HCT116 (cell line): Measurements from ENCODE around the gene RALGPS1. TPM values are rescaled to one million over a fixed set of nuclear protein-coding genes. Genes with fewer than 3 reads are reported as not detected.

ENCODE experiments used
- ATAC-seq: fragments of 200-7000 bp; cut with Tn5 transposase; 2 replicates; pipeline ENCODE4 v1.9.1; 2020; ENCODE audit warnings: mild to moderate bottlenecking, moderate library complexity
- BruUV-seq: library from RNA; stranded (reverse); fragments of 400-500 nt; replicated peaks from 2 replicates; lab custom pipeline; 2021; lab: Mats Ljungman, UMichigan
- CTCF ChIA-PET: fragments of 300-600 bp; sonication (Branson Sonifier 250); formaldehyde crosslinking; loops from one replicate; lab custom pipeline; 2021; ENCODE audit warnings: antibody characterized with exemption; lab: Charles Lee
- POLR2A ChIA-PET: fragments of 300-600, 350-600 bp; sonication (Branson Sonifier 250); formaldehyde crosslinking; loops from one replicate; lab custom pipeline; 2021; ENCODE audit warnings: antibody characterized with exemption; lab: Charles Lee
- RAD21 ChIA-PET, 2 experiments: fragments of 300-600 bp; sonication (Branson Sonifier 250); formaldehyde crosslinking; loops; one replicate each; lab custom pipeline; 2023; ENCODE audit warnings: low total read pairs in 2 of 2; ENCODE audit not compliant: uncharacterized antibody in 2 of 2, unreplicated experiment in 2 of 2, low non-redundant PET in 1 of 2; lab: Charles Lee
- DNase-seq: peaks from one replicate; pipeline ENCODE4 v3.0.0-alpha.2; 2010; ENCODE audit warnings: low read depth, low spot score
- H2AFZ ChIP-seq: fragments of 200-600 bp; shearing (Covaris generic), sonication (generic); 2 replicates; pipeline ENCODE4 v1.6.1; 2017; ENCODE audit warnings: low read depth, mixed run types, mixed read lengths, antibody characterized with exemption, low read length; ENCODE audit not compliant: poor library complexity, severe bottlenecking
- H3K27ac ChIP-seq: 2 replicates; pipeline ENCODE4 v1.5.1; 2012; ENCODE audit warnings: low read depth, low read length
- H3K27me3 ChIP-seq: fragments of 200-600 bp; sonication (generic); 2 replicates; pipeline ENCODE4 v1.6.1; 2016; ENCODE audit warnings: mixed run types, low read length, mixed read lengths; ENCODE audit not compliant: insufficient read depth
- H3K36me3 ChIP-seq, 2 experiments: fragments of 200-500 bp in 1 of 2; fragments of 200-600 bp in 1 of 2; sonication (Bioruptor generic) in 1 of 2; sonication (generic) in 1 of 2; 2 replicates each; pipeline versions ENCODE4 v1.5.1 to v1.6.1; 2014 to 2016; ENCODE audit warnings: low read length in 2 of 2, inconsistent platforms in 1 of 2, mixed read lengths in 1 of 2, mixed run types in 1 of 2; ENCODE audit not compliant: insufficient read depth in 2 of 2, control insufficient read depth in 1 of 2
- H3K4me1 ChIP-seq, 2 experiments: fragments of 200-600 bp in 1 of 2; sonication (generic) in 1 of 2; 2 replicates each; pipeline versions ENCODE4 v1.5.1 to v1.6.1; 2012 to 2017; ENCODE audit warnings: low read length in 2 of 2, inconsistent platforms in 1 of 2, mild to moderate bottlenecking in 1 of 2, mixed read lengths in 1 of 2, mixed run types in 1 of 2, moderate library complexity in 1 of 2; ENCODE audit not compliant: insufficient read depth in 2 of 2, control insufficient read depth in 1 of 2
- H3K4me2 ChIP-seq: fragments of 200-600 bp; sonication (generic); 2 replicates; pipeline ENCODE4 v1.6.1; 2017; ENCODE audit warnings: mixed run types, low read length, mixed read lengths
- H3K4me3 ChIP-seq, 2 experiments: fragments of 200-600 bp in 1 of 2; sonication (generic) in 1 of 2; replicated peaks in 1 of 2; 2 replicates each; pipeline ENCODE4 v1.5.1; 2011 to 2016; ENCODE audit warnings: low read length in 2 of 2, control low read depth in 1 of 2, low read depth in 1 of 2, mild to moderate bottlenecking in 1 of 2, mixed read lengths in 1 of 2, mixed run types in 1 of 2
- H3K79me2 ChIP-seq: fragments of 200-600 bp; sonication (generic); 2 replicates; pipeline ENCODE4 v1.6.1; 2017; ENCODE audit warnings: mild to moderate bottlenecking, mixed run types, low read length, moderate library complexity, mixed read lengths; ENCODE audit not compliant: insufficient read depth
- H3K9ac ChIP-seq: fragments of 200-600 bp; sonication (generic); 2 replicates; pipeline ENCODE4 v1.6.1; 2016; ENCODE audit warnings: low read length, mixed read lengths
- H3K9me2 ChIP-seq: fragments of 200-600 bp; sonication (generic), shearing (Covaris generic); 2 replicates; pipeline ENCODE4 v1.6.1; 2017; ENCODE audit warnings: mixed run types, mild to moderate bottlenecking, moderate library complexity; ENCODE audit not compliant: insufficient read depth
- H3K9me3 ChIP-seq, 2 experiments: fragments of 200-500 bp in 1 of 2; fragments of 200-600 bp in 1 of 2; sonication (Bioruptor generic) in 1 of 2; sonication (generic) in 1 of 2; 2 replicates each; pipeline ENCODE4 v1.6.1; 2014 to 2017; ENCODE audit warnings: low read length in 2 of 2, mixed read lengths in 2 of 2, inconsistent platforms in 1 of 2, low read depth in 1 of 2, mild to moderate bottlenecking in 1 of 2, mixed run types in 1 of 2, moderate library complexity in 1 of 2; ENCODE audit not compliant: control insufficient read depth in 1 of 2, insufficient read depth in 1 of 2
- H4K20me1 ChIP-seq: fragments of 200-600 bp; sonication (generic), shearing (Covaris generic); 2 replicates; pipeline ENCODE4 v1.6.1; 2017; ENCODE audit warnings: mixed run types, mild to moderate bottlenecking, moderate library complexity; ENCODE audit not compliant: insufficient read depth
- ATF3 ChIP-seq: IDR thresholded peaks from 2 replicates; pipeline ENCODE4 v1.6.1; 2012
- CBX3 ChIP-seq: IDR thresholded peaks from 2 replicates; pipeline ENCODE4 v1.6.1; 2012; ENCODE audit warnings: low read depth
- CEBPB ChIP-seq: IDR thresholded peaks from 2 replicates; pipeline ENCODE4 v1.6.1; 2012; ENCODE audit warnings: low read depth
- CTCF ChIP-seq, 3 experiments: fragments of 200-600 bp in 1 of 3; sonication (generic) in 1 of 3; IDR thresholded peaks in 2 of 3; conservative IDR thresholded peaks in 1 of 3; 2 replicates each; pipeline ENCODE4 v1.5.1; 2012 to 2017; ENCODE audit warnings: low read depth in 2 of 3, low read length in 2 of 3, antibody characterized with exemption in 1 of 3, borderline replicate concordance in 1 of 3, control low read depth in 1 of 3, mild to moderate bottlenecking in 1 of 3, mixed read lengths in 1 of 3, mixed run types in 1 of 3, moderate library complexity in 1 of 3; ENCODE audit not compliant: insufficient read depth in 1 of 3
- EGR1 ChIP-seq: IDR thresholded peaks from 2 replicates; pipeline ENCODE4 v1.6.1; 2012; ENCODE audit warnings: low read depth
- EZH2 ChIP-seq: fragments of 200-600 bp; sonication (generic); IDR thresholded peaks from 2 replicates; pipeline ENCODE4 v1.6.1; 2017; ENCODE audit warnings: antibody characterized with exemption, mixed run types
- FOSL1 ChIP-seq: IDR thresholded peaks from 2 replicates; pipeline ENCODE4 v1.6.1; 2012; ENCODE audit warnings: low read depth
- JUND ChIP-seq: IDR thresholded peaks from 2 replicates; pipeline ENCODE4 v1.6.1; 2012
- MAX ChIP-seq: IDR thresholded peaks from 2 replicates; pipeline ENCODE4 v1.6.1; 2012
- POLR2A ChIP-seq: IDR thresholded peaks from 2 replicates; pipeline ENCODE4 v1.7.0; 2011; ENCODE audit warnings: borderline replicate concordance; ENCODE audit not compliant: insufficient read depth, insufficient read length; ENCODE audit errors: extremely low read depth
- POLR2AphosphoS5 ChIP-seq: IDR thresholded peaks from 2 replicates; pipeline ENCODE4 v1.6.1; 2011; ENCODE audit warnings: mild to moderate bottlenecking, low read depth, low read length, moderate library complexity
- RAD21 ChIP-seq: IDR thresholded peaks from 2 replicates; pipeline ENCODE4 v1.6.1; 2012; ENCODE audit warnings: low read depth, mild to moderate bottlenecking
- REST ChIP-seq: IDR thresholded peaks from 2 replicates; pipeline ENCODE4 v1.6.1; 2012; ENCODE audit warnings: low read depth
- SIN3A ChIP-seq: IDR thresholded peaks from 2 replicates; pipeline ENCODE4 v1.6.1; 2012; ENCODE audit warnings: low read depth
- SP1 ChIP-seq: IDR thresholded peaks from 2 replicates; pipeline ENCODE4 v1.6.1; 2012; ENCODE audit warnings: low read depth
- SRF ChIP-seq: IDR thresholded peaks from 2 replicates; pipeline ENCODE4 v1.6.1; 2012; ENCODE audit warnings: low read depth
- TCF7L2 ChIP-seq: IDR thresholded peaks from 2 replicates; pipeline ENCODE4 v1.7.0; 2011; ENCODE audit warnings: borderline replicate concordance, inconsistent platforms; ENCODE audit not compliant: insufficient read depth, insufficient read length; ENCODE audit errors: extremely low read depth
- YY1 ChIP-seq: IDR thresholded peaks from 2 replicates; pipeline ENCODE4 v1.6.1; 2011; ENCODE audit warnings: low read length, low read depth, moderate library complexity, mild to moderate bottlenecking; ENCODE audit not compliant: insufficient replicate concordance; ENCODE audit errors: extremely low read depth
- ZBTB33 ChIP-seq: IDR thresholded peaks from 2 replicates; pipeline ENCODE4 v1.6.1; 2011; ENCODE audit warnings: mild to moderate bottlenecking, low read length, moderate library complexity; ENCODE audit not compliant: insufficient replicate concordance; ENCODE audit errors: extremely low read depth
- ZNF274 ChIP-seq: fragments of 200-500 bp; sonication (Bioruptor generic); IDR thresholded peaks from 2 replicates; pipeline ENCODE4 v1.6.1; 2014; ENCODE audit warnings: mild to moderate bottlenecking, low read depth, low read length, inconsistent platforms
- intact Hi-C: fragments of 100-400 bp; cut with micrococcal nuclease; formaldehyde crosslinking; loops from 2 replicates; pipeline ENCODE4 v1.10.0; 2022
- total RNA-seq: library from RNA; stranded (reverse); gene quantifications from one replicate; pipeline ENCODE4 v1.2.1, GENCODE V29; 2021; ENCODE audit not compliant: unreplicated experiment

The RALGPS1 gene
- total RNA-seq, 1 experiment from 2014 or later, result 7.6 TPM

GRCh38 chr9:127201071-127201541 is 286.5 kb downstream of the RALGPS1 start:
- ChIA-PET POLR2A (interaction anchor here (0.7 kb wide), 1 partner anchor 260 kb away, joined by 3 read pairs; no protein-coding TSS in a partner anchor), CTCF (interaction anchor here (3.3 to 3.8 kb wide), 2 partner anchors 236 to 261 kb away, joined by 18 to 25 read pairs; no protein-coding TSS in a partner anchor), RAD21 (interaction anchor here in 1 of 2 experiments (1.2 to 1.6 kb wide), 2 partner anchors 236 to 259 kb away, joined by 3 to 4 read pairs; no protein-coding TSS in a partner anchor)
- intact Hi-C loops, result no loop called here
- Histone ChIP-seq H3K79me2 (no peaks in the 10 kb centered on the region), H3K36me3 (no peaks in the 10 kb centered on the region), H3K4me3 (no peak overlapping the region), H3K9ac (no peak overlapping the region), H3K9me3 (no peaks in the 10 kb centered on the region), H3K27me3 (no peaks in the 10 kb centered on the region), H3K4me1 (peaks cover 17 to 25% of the 10 kb centered on the region in 2 experiments), H4K20me1 (no peaks in the 10 kb centered on the region), H3K9me2 (no peaks in the 10 kb centered on the region), H2AFZ (no peak overlapping the region), H3K27ac (no peak overlapping the region), H3K4me2 (no peak overlapping the region)
- ATAC-seq (no peak), DNase-seq (no peak)
- TF ChIP-seq EGR1, result no peak
- TF ChIP-seq EZH2, result no peak
- TF ChIP-seq REST, result no peak
- no peak for TF ChIP-seq SP1
- no peak for TF ChIP-seq SIN3A
- TF ChIP-seq YY1, result no peak
- TF ChIP-seq ZBTB33, result no peak
- TF ChIP-seq CEBPB, result no peak
- TF ChIP-seq RAD21, result no peak
- TF ChIP-seq MAX, result no peak
- TF ChIP-seq POLR2A, result no peak
- TF ChIP-seq ATF3, result no peak
- TF ChIP-seq SRF, result no peak
- TF ChIP-seq TCF7L2, result no peak
- no peak for TF ChIP-seq CBX3
- TF ChIP-seq JUND, result no peak
- TF ChIP-seq CTCF (IDR thresholded peaks at IDR 0.05 in 2 of 3, conservative IDR thresholded peaks at IDR 0.05 in 1 of 3; ENCODE audit: borderline replicate concordance in 1 of 3, insufficient read depth in 1 of 3, low read depth in 2 of 3, low read length in 2 of 3), result no peak
- no peak for TF ChIP-seq POLR2AphosphoS5
- TF ChIP-seq ZNF274, result no peak
- TF ChIP-seq FOSL1, result no peak
- BruUV-seq, result no TSS peak
